ENCODE measurements around the gene ZPR1.

ZPR1 gene

GRCh38 chr11:116731097-116731761 lies 56.6 kb downstream of the ZPR1 start:
- in situ Hi-C loops (cut with MboI; ENCODE audit: low pct_unique_long_range_greater_than_20kb, low sequenced_read_pairs, unreplicated experiment), result no loop called here

DNA sequence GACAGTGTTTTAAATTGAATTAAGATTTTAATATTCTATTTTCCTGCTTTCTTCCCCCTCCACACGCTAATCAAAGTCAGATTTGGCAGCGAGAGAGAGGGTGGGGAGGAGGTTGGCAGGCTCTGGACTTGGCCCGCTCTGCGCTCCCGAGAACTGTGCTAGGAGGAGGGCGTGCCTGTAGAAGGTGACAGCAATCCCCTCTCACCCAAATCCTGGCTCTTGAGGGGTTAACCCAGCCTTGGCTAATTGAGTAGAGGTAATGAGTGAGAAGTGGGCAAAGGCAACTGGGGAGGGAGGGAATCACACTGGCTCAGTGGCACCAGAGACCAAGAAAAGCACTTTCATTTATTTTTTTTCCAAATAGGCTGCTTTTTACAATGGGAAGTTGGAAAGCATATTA lies 57.2 kb downstream of the ZPR1 start:
- in situ Hi-C loops (cut with MboI; ENCODE audit: low pct_unique_long_range_greater_than_20kb, low sequenced_read_pairs, unreplicated experiment), result no loop called here
- no peak for DNase-seq (ENCODE audit: low spot score)
- TF ChIP-seq CTCF (IDR thresholded peaks at IDR 0.05; ENCODE audit: extremely low read depth, insufficient read depth, missing control alignments), result no peak

More at GRCh38 chr11:116731097-116731761, 56.6 kb downstream of the ZPR1 start:
- TF ChIP-seq CTCF (IDR thresholded peaks at IDR 0.05; ENCODE audit: extremely low read depth, insufficient read depth, missing control alignments), result no peak
- DNase-seq (ENCODE audit: low spot score), result no peak

GRCh38 chr11:116730241-116730561 lies 57.6 kb downstream of the ZPR1 start:
- DNase-seq (ENCODE audit: low spot score), result no peak
- in situ Hi-C loops (cut with MboI; ENCODE audit: low pct_unique_long_range_greater_than_20kb, low sequenced_read_pairs, unreplicated experiment), result no loop called here
- TF ChIP-seq CTCF (IDR thresholded peaks at IDR 0.05; ENCODE audit: extremely low read depth, insufficient read depth, missing control alignments), result no peak

GRCh38 chr11:116729501-116730240 lies 58.2 kb downstream of the ZPR1 start:
- in situ Hi-C loops (cut with MboI; ENCODE audit: low pct_unique_long_range_greater_than_20kb, low sequenced_read_pairs, unreplicated experiment), result no loop called here
- no peak for DNase-seq (ENCODE audit: low spot score)
- no peak for TF ChIP-seq CTCF (IDR thresholded peaks at IDR 0.05; ENCODE audit: extremely low read depth, insufficient read depth, missing control alignments)

DNA sequence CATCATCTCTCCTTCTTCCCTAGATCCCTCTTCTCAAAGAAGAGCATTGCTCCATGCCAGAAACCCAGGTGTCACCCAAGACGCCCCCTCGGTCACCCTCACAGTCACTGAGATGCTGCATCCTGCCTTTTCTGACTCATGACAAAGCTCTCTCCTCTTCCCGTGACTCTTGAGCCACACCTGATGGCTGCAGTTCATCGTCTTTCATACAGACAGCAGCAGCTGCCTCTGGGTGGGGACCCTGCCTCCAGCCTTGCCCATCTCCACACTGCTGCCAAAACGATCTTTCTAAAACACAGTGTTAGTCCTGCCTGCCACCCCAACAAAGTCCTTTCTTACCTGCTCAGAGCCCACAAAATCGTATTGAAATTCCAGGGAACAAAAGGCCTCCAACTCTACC lies 59.8 kb downstream of the ZPR1 start:
- no peak for TF ChIP-seq CTCF (IDR thresholded peaks at IDR 0.05; ENCODE audit: extremely low read depth, insufficient read depth, missing control alignments)
- in situ Hi-C loops (cut with MboI; ENCODE audit: low pct_unique_long_range_greater_than_20kb, low sequenced_read_pairs, unreplicated experiment), result no loop called here
- no peak for DNase-seq (ENCODE audit: low spot score)

DNA sequence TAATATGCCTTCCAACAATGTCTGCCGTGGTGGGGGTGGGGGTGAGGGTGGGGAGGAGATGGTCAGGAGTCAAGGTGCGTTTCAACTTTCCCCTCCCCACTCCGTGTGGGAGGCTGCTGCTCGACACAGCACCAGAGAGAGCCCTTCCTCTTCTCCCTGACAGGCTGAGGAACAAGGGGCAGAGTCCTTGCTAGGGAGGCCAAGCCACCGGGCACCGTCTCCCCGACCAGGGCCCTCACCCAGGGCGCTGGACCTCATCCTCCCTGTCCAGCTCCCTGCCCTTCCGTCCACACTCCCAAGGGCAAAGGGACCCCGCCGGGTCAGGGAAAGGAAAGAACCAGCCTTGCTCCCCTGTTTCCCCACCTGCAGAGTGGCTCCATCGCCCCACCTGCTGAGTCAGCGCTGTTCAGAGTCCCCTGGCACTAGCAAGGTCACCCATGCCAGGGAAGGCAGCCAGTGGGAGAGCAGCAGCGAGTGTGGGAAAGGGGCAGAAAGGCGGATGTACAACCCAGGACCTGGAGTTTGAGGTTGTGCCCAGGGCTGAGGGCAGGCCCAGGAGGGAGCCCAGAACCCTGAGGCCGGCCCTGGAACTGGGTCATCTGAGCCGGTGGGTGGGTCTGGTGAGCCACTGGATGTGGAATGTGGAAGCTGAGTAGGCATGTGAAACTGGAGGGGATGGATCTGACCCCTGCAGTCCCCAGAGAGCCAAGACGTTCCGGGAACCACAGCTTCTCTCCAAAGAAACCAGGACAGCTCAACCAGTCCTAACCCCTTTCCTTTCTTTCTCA lies 62.2 kb downstream of the ZPR1 start:
- in situ Hi-C loops (cut with MboI; ENCODE audit: low pct_unique_long_range_greater_than_20kb, low sequenced_read_pairs, unreplicated experiment), result no loop called here
- no peak for TF ChIP-seq CTCF (IDR thresholded peaks at IDR 0.05; ENCODE audit: extremely low read depth, insufficient read depth, missing control alignments)
- DNase-seq (ENCODE audit: low spot score), result no peak

All from GM13977 (cell line).